GM19452 (cell line): Measurements from ENCODE around the gene TTC17.

Source experiments
- ATAC-seq: cut with Tn5 transposase; IDR thresholded peaks from one replicate; pipeline ENCODE4 v1.9.1; 2021; ENCODE audit not compliant: unreplicated experiment

Gene TTC17

GRCh38 chr11:43521471-43521870 is 162.8 kb downstream of the TTC17 start:
- no peak for ATAC-seq

- ATAC-seq, result no peak
These were observed 164.9 kb downstream of the TTC17 start for GRCh38 chr11:43523632-43524031.

GRCh38 chr11:43532041-43532440 is 173.3 kb downstream of the TTC17 start:
- no peak for ATAC-seq

- no peak for ATAC-seq
These were observed 179.3 kb downstream of the TTC17 start for GRCh38 chr11:43537833-43538615.

- no peak for ATAC-seq
These were observed 183.3 kb downstream of the TTC17 start for GRCh38 chr11:43541993-43542392.

GRCh38 chr11:43542750-43543712 is 184.3 kb downstream of the TTC17 start:
- no peak for ATAC-seq
